ENCODE data around the gene CNNM2.

DNA sequence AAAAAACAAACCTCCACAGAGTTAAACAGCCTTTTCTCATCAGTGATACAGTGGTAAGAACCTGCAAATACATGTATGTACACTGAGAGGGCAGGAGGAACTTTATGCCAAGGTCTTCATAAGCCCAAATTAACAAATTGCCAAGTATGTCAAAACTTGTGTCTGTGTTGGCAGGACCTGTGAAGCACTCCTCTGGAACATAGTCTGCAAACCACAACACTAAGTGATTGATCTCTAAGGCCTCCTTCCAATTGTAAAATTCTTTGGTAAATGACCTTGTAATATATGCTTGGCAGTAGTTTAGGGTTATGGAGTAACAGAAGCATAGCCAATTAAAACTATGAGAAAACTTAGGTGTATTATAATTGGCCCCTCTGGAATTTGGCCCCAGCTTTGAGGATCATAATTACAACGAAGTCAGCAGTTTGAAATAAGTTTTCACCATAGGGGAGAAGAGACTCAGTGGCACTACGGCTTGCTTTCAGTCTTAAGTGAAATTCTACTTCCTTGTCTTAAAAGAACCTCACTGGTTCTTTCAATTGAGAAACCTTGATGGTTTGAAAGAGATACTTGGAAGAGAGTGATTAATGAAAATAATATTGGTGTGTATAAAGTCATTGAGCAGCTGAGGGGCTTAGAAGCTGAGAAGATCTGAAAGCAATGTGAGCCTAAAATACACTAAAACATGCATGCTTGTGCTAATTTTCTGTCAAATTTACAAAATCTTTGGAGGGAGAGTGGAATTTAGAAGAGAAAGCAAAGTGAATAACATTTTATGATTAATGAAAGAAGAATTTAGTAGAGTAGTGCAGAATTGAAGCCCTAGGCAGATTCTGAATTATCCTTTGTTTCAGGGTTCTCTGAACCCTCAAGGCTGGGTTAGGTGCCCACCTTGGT lies 57.6 kb downstream of the CNNM2 start:
- TF ChIP-seq, protein P1, sequence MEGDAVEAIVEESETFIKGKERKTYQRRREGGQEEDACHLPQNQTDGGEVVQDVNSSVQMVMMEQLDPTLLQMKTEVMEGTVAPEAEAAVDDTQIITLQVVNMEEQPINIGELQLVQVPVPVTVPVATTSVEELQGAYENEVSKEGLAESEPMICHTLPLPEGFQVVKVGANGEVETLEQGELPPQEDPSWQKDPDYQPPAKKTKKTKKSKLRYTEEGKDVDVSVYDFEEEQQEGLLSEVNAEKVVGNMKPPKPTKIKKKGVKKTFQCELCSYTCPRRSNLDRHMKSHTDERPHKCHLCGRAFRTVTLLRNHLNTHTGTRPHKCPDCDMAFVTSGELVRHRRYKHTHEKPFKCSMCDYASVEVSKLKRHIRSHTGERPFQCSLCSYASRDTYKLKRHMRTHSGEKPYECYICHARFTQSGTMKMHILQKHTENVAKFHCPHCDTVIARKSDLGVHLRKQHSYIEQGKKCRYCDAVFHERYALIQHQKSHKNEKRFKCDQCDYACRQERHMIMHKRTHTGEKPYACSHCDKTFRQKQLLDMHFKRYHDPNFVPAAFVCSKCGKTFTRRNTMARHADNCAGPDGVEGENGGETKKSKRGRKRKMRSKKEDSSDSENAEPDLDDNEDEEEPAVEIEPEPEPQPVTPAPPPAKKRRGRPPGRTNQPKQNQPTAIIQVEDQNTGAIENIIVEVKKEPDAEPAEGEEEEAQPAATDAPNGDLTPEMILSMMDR (IDR thresholded peaks at IDR 0.05; ENCODE audit: low read length), result no peak
- no peak for TF ChIP-seq EZH2 (IDR thresholded peaks at IDR 0.05; ENCODE audit: borderline replicate concordance, low read length)
